Stimulated activated CD4-positive, alpha-beta T cell treated with anti-CD3 and anti-CD28 coated beads, Interleukin-15, amount 100 ng/mL, for 1 hour (primary cell): Measurements from ENCODE around the gene PDGFA.

Experiments
- DNase-seq, 2 donors: peaks; one replicate each; pipeline ENCODE4 v3.0.0-alpha.2; 2020; ENCODE audit warnings: low read depth in 1 of 2, low spot score in 1 of 2

The PDGFA gene

GRCh38 chr7:491292-491957 lies 28.2 kb downstream of the PDGFA start:
- DNase-seq = no peak

DNA sequence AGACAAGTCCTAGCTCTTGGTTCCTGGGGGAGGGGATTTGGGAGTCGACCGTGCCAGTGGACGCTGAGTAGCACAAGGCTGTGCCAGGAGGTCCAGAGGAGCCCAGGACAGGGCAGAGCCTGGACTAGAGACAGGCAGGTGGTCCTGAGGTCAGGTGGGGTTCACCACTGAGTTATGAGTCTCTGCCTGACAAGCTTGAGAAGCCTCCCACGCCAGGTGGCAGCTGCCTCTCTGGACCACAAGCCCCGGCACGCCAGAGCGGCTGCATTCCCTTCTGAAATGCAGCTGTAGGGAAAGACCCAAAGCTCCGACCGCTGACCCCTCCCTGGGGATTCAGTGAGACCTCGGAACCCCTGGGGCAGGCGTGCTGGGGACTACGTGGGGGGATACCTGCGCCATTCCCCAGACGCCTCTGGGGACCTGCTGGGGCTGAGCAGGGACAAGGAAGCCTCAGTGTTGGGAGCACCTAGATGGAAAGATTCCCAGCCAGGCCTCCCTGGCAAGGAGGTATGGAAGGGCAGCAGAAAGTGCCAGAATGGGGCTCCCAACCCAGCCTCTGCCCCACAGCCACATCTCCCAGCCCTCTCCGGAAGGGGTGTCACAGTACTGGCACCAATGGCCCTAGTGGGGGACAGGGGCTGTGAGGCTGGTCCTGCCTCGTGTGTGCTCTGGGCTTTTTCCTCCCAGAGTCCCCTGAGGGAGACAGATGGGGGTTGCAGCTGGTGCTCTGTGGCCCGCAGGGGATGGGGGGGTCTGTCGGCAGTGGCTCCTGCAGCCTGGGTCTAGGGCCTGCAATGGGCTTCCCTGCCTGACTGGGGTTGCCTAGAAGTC lies 29.0 kb downstream of the PDGFA start:
- DNase-seq = no peak

DNA sequence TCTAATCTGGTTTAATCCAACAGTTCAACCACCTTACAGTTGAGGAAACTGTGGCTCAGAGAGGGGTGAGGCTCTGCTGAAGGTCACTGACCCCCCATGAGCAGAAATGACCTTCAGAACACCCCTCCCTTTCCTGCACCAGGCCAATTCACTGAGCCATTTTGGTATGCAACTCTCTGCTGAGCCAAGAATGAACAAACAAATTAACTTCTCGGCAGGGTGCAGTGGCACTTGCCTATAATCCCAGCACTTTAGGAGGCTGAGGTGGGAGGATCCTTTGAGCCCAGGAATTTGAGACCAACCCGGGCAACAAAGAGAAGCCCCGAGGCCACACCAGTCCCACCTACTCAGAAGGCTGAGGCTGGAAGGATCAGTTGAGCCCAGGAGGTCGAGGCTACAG lies 29.8 kb downstream of the PDGFA start:
- DNase-seq = no peak

DNA sequence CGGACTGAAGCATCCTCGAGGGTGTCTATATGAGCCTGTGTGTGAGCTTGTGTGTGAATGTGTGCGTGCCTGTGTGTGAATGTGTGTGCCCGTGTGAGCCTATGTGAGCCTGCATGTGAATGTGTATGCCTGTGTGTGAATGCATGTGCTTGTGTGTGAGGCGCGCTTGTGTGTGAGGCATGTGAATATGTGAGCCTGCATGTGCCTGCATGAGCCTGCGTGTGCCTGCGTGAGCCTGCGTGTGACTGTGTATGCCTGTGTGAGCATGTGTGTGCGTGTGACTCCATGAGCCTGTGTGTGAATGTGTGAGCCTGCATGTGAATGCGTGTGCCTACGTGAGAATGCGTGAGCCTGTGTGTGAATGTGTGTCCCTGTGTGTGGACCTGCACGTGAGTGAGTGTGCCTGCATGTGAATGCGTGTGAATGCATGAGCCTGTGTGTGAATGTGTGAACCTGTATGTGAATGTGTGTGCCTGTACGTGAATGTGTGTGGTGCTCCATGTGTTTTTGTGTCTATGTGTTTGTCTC lies 33.4 kb downstream of the PDGFA start:
- no peak for DNase-seq

DNA sequence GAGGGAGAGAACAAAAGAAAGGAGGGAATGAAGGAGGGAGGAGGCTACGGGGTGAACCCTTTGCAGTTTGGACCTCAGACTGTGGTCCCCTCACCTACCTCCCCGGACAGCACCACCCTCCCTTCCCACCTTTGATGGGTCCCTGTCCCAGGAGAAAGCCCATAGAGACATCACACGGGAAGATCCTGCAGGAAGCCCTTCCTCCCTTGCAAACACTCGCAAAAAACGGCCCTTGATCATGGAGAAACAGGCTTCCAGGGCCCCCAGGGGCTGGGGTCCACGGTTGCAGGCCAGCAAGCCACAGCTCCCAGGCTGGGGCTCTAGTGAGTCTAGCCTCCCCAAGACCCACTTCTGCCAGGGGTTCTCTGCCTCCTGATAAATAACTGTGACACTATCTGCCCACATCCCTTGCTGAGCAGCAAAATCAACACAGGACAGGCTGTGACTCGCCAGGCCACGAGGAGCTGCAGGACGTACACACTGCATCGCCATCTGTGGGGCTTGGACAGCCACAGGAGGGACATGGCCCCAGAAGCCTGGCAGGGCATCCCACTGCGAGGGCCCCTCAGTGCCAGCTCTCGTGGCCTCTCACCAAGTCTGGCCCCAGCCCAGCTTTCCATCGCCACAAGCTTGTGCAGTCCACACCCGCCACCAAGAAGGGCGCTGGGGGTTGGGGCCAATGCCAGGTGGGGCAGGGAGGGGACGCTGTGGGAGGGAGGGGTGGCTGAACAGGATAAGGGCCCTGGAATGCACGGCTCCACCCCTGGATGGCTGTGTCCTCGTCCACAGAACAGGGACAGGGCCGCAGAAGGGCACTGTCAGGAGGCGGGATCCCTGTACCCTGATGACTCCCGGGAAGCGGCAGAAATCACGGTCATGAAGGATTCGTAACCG lies 34.2 kb downstream of the PDGFA start:
- no peak for DNase-seq

GRCh38 chr7:484356-485101 lies 35.1 kb downstream of the PDGFA start:
- no peak for DNase-seq

DNA sequence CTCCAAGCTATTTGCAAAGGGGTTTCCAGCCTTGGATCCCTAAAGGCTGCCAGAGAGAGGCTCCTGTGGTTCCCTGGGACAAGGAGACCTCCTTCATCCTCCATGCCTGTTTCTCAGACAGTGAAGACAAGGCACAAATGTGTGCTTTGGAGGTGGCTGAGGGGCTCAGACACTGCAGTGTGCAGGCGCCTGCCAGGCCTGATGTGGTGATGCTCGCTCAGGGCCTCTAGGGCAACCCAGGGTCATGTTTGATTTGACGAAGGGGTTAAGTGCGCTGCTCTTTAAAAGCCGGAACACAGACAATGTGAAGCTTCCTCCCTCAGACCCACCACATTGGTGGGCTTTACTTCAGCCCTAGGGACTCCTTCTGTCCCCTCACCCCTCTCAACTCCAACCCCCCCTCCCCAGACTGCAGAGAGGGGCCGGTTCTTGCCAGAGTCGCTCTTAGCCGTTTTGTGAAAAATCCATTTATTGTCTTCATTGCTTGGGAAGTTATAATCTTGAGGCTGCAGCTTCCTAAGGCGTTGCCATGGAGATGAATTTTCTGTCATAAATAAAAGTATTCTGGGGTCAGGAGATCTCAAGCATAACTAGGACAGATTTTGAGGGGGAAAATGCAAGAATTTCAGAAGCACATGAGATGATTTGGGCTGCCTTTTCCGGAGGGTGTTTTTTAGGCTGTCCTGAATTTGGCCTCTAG lies 35.8 kb downstream of the PDGFA start:
- DNase-seq = no peak

GRCh38 chr7:482521-483083 lies 37.0 kb downstream of the PDGFA start:
- no peak for DNase-seq

- DNase-seq = no peak
Measured at GRCh38 chr7:481219-481930, 38.3 kb downstream of the PDGFA start.

- no peak for DNase-seq
Measured at GRCh38 chr7:480531-481218, 39.0 kb downstream of the PDGFA start.

DNA sequence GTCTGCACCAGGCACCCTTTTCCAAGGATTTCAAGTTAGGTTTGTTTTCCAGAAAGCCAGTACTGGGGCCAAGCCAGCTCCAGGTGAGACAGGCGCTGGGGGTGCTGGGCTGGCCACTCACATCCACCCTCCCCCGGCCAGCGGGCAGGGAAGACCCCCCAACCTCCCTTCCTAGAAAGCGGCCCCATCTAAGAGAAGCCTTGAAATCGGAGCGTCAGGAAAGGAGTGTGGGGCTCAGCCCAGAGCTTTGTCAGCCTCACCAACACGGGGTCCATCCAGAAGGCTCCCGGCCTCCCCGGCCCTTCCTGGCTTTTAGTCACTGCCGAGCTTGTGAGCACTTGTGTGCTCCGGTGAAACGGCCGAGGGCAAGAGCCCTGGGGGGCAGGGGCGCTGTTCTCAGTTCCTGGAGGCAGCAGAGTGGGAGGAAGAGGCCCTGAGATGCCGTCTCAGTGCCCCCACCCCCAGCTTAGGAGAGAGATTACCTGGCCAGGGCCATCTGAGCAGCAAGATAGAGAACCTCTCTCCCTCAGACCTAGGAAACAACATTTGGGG lies 39.6 kb downstream of the PDGFA start:
- DNase-seq = no peak

GRCh38 chr7:479115-479947 lies 40.3 kb downstream of the PDGFA start:
- DNase-seq = no peak

DNA sequence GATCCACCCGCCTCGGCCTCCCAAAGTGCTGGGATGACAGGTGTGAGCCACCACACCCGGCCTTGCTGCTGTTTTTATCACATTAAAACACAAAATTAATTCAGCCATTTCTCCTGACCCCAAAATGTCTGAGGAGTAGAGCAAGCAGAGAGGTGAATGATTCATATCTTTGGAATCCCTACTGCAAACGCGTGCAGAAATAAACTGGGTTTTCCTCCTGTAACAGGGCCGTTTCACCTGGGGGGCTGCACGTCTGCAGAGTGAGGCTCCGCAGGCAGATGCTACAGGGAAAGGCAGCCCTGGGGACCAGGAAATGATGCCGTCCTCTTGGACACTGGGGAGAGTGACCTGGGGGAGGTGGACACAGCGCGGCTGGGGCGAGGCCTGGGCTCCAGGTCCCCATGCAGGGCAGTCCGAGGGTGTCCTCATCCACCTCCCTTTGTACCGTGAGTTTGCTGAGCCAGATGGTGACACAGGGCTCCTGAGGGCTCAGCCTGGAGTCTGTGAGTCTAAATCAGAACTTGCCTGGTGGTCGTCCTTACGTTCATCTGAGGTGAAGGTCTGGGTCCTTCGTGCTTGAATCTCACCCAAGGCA lies 41.9 kb downstream of the PDGFA start:
- no peak for DNase-seq

DNA sequence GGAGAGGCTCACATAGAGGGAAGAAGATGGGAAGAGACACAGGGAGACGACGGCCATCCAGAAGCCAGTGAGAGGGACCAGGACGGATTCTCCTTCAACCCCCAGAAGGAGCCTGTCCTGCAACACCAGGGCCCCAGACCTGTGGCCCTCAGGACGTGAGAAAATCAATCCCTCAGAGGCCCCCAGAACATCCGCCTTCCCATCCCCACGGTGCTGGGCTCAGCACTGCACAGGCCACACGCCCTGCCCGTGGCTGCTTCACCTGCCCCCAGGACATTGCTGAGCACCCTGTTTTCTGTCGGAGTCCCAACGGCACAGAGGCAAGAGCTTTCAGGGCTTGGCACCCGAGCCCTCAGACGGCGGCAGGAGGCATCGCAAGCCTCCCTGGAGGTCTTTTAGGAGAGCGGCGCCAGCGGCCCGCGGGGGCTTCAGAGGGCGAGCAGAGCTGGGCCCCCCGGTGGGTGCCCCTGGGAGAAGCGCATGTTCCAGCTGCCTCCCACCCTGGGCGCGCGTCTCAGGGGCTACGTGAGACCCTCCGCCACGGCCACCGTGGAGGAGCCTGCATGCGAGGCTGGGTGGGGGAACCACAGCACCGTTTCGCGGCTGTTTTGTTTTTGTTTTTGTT lies 42.8 kb downstream of the PDGFA start:
- no peak for DNase-seq

DNA sequence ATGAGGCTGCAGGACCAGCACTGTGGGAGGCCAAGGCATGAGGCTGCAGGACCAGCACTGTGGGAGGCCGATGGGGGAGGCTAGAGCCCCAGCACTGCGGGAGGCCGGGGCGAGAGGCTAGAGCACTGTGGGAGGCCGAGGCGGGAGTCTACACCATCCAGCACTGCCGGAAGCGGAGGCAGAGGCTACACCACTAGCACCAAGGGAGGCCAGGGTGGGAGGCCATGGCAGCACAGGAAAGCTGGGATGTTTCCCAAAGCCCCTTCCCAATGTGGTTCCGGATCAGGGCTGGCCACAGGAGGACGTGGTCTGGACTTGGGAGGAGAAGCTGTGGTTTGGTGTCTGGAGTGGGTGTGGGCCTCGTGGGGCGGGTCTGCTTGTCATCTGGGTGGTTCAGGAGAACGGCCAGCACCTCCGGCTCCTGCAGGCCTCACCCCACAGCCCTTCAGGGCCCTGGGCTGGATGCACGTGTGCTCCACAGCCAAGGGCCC lies 43.6 kb downstream of the PDGFA start:
- no peak for DNase-seq

DNA sequence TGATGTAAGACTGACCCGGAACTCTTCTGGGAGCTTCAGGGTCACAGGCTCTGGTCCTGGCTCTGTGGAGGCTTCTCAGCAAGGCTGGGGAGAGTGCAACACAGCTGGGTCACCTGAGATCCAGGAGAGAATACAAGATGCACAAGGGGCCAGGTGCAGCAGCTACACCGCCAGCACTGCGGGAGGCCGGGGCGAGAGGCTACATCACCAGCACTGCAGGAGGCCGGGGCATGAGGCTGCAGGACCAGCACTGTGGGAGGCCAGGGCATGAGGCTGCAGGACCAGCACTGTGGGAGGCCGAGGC lies 44.3 kb downstream of the PDGFA start:
- no peak for DNase-seq
